Right lobe of liver (tissue), 4 donors: ENCODE measurements around the gene ST3GAL2.

Source experiments
- CTCF ChIP-seq, 4 donors: fragments of 200-600 bp in 3 of 4; fragments of 450-650 bp in 1 of 4; IDR thresholded peaks; one replicate each; pipeline versions ENCODE4 v1.5.1 to v1.8.0; 2016 to 2022; ENCODE audit warnings: antibody characterized with exemption in 4 of 4, mild to moderate bottlenecking in 2 of 4
- POLR2A ChIP-seq: fragments of 450-650 bp; IDR thresholded peaks from one replicate; pipeline ENCODE4 v1.6.1; 2017; ENCODE audit warnings: antibody characterized with exemption, mild to moderate bottlenecking
- donor health status: DM: no; HTN: no; CAD: no.
- donor health status: DM: no; HTN: no; CAD: no.
- donor health status: DM: no; HTN: yes; CAD: no.

- TF ChIP-seq CTCF (IDR thresholded peaks at IDR 0.05) = no peak
- TF ChIP-seq POLR2A = no peak
These were observed 64.7 kb downstream of the ST3GAL2 start for GRCh38 chr16:70374213-70374612.
